Renal pelvis (tissue), 4 donors: Measurements from ENCODE around the gene AMH. TPM values are rescaled to one million over a fixed set of nuclear protein-coding genes. Genes with fewer than 3 reads are reported as not detected.

Experiments
- DNase-seq: peaks from one replicate; pipeline ENCODE4 v3.0.0-alpha.2; 2013
- polyA plus RNA-seq, 3 donors: library from polyadenylated mRNA; unstranded; fragments of 120-200 nt; gene quantifications; one replicate each; pipeline ENCODE4 v1.2.1, GENCODE V29; 2013; ENCODE audit not compliant: insufficient read length in 3 of 3

The AMH gene
- polyA plus RNA-seq, 3 donors, result 0.43 to 3.5 (median 3.2) TPM

DNA sequence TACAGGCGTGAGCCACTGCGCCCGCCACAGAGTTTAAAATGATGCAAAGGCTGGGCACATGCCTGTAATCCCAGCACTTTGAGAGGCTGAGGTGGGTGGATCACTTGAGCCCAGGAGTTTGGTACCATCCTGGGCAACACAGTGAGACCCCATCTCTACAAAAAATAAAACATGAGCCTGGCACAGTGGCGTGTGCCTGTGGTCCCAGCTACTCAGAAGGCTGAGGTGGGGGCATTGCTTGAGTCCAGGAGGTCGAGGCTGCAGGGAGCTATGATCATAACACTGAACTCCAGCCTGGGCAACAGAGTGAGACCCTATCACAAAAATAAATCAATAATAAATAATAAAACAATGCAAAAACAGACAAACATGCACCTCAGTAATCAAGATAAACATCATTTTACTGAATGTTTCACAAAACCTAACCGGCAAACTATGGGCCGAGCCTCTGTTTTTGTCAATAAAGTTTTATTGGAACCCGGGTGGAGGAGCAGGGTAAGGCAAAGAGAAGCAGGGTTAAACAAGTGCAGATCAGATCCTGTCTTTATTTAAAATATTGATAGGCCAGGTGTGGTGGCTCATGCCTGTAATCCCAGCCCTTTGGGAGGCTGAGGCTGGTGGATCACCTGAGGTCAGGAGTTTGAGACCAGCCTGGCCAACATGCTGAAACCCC, 34.8 kb downstream of the AMH start:
- DNase-seq, result no peak

DNA sequence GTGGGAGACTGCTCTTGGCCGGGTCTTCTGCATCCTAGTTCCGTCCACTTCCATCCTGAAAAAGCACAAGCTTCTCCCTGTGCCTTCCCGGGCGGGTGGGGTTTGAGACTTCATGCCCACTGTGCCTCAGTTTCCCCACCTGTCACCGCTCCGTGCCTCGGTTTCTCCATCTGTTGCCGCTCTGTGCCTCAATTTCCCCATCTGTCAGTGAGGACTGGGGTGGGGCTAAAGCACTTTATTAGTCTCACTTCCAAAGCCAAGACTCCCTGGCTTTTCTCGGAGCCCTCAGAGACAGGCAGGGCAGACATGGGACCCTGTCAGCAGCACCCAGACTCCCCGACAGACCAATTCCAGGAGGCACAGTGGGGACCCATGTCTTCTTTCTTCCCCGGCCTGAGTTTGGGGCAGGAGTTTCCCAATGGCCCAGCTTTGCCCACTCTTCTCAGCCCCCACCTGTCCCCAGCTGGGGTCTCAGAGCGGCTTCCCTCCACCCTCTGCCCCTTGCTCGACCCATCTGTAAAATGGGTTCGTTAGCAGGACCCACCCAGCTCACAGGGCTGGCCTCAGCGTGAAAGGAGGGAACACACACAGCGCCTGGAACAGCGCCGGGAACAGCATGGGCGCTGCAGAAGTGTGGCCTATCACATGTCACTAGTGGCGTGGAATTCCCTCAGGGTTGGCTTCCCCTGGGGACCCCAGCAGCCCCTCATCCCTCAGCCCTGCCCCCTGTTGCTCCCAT, 37.4 kb downstream of the AMH start:
- no peak for DNase-seq

DNA sequence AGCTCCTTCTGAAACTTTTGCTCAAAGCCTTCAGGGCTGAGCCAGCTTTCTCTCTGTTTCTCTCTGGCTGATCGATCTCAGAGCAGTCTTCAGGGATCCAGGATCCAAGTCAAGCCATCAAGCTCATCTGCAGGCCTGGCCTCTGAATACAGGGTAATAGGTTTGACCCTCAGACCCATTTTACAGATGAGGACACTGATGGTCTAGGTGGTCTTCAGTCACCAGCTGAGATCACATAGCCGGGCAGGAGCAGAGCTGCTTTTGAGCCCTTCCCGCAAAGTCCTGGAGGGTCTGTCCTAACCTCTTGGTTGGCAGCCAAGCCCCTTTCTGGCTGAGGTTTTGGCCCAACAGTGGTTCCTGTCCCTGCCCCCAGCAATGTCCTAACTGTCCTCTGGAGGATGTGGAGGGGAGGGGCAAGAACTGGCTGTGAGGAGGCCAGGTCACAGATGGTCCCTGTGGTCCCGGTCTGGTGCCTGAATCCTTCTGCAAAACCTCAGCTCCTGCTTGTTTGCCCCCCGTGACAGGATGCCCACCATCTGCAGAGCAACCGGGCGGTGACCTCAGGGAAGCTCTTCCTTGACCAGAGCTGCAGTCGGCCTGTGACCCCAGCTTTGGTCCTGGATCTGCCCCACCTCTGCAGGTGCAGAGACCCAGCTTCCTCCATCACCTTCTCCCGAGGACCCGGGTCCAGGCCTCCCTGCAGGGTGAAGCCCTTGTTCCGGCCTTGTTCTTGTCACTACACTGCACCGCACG, 38.6 kb downstream of the AMH start:
- no peak for DNase-seq

DNA sequence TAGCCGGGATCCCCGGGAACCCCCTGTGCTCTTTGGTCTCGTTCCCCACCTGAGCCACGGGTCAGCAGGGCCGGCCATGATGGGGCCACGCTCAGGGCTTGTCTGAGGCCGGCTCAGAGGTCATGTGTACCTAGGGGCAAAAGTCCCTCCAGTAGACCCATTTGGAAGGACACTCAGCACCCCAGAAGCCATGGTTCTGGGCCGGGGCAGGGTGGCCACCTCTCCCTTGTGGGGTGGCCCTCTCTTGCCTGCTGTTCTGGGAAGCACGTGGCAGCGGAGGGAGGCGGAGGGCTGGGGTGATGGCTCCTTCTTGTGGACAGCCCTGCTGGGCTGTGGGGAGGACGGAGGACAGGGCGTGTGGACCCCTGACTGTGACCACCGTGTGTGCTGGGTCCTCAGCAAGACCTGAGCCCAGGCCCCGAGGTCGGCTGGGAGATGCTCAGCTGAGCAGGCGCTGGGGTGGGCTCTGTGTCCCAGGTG, 39.3 kb downstream of the AMH start:
- DNase-seq, result no peak

DNA sequence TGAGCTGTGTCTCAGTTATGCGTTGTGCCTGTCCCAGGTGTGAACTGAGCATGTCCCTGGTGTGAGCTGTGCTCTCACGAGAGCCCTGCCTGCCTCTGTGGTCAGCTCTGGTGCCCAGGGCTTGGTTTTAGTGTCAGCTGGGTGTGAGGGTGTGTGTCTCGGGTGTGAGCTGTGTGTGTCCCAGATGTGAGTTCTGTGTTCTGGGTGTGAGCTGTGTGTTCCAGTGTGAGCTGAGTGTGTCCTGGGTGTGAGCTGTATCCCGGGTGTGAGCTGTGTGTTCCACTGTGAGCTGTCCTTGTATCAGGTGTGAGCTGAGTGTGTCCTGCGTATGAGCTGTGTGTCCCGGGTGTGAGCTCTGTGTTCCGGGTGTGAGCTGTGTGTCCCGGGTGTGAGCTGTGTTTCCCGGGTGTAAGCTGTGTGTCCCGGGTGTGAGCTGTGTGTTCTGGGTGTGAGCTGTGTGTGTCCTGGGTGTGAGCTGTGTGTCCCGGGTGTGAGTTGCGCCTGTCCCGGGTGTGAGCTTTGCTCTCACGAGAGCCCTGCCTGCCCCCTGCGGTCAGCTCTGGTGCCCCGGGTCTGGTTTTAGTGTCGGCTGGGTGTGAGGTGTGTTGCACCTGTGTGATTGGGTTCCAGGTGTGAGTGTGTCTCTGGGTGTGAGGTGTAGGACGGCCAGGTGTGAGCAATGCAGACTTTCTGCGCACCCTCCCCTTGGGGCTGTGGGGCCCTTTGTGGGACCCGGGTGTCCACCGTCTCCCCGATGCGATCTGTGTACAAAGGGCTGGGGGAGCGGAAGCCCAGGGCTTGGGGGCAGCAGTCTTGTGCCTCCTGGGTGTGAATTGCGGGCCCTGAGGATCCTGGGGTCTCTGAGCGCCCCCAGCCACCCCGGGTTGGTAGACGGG, 39.9 kb downstream of the AMH start:
- DNase-seq, result no peak

DNA sequence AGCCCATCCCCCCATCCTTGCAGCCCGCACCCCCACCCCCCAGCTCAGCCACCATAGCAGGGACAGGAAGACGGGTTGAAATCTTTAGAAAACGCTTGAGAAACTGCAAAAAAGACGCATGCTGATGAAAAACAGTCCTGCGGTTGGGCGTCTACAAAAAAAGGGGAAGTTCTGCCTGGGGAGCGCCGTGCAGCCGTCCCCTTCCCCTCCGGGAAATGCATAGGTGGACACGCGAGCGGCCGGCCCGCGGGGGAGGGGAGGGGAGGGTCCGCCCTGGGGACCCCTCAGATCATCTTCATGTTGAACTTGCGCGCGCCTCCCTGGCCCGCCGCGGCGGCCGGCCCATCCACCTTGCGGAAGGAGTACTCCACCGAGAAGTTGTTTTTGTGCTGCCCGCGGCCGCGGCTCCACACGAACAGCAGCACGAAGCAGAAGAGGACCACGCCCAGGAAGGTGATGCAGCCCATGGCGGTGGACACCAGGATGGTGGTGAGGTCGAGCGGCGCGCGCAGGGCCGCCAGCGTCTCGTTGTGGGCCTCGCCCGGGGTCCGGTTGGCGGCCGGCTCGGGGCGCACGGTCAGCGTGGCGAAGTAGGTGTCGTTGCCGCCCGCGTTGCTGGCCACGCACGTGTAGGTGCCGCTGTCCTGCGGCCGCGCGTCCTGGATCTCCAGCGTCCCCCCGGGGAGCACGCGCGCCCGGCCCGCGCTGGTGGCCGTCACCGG, 40.8 kb downstream of the AMH start:
- no peak for DNase-seq

DNA sequence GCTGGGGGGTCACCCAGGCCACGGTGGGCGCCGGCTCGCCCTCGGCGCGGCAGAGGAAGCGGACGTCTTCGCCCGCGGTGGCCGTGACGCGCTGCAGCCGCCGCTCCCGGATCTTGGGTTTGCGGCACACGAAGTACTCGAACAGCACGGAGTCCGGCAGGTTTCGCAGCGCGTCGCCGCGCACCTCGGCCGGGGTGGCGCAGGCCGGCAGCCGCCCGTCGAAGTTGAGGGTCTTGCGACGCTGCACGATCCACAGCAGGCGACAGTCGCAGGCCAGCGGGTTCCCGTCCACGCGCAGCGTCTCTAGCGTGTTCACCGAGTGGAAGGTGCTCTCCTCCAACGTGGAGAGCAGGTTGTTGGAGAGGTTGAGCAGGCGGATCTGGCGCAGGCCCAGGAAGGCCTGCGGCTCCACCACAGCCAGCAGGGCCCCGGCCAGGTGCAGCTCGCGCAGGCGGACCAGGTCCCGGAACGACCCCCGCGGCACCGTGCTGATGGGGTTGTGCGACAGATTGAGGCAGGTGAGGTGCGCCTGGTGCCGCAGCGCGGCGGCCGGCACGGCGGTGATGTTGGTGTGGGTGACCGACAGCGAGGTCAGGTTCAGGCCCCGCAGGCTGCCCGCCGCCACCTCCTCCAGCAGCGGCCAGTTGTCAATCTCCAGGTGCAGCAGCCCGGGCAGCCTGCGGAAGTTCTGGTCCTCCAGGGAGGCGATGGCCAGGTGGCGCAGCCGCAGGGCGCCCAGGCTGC, 41.5 kb downstream of the AMH start:
- DNase-seq, result no peak

DNA sequence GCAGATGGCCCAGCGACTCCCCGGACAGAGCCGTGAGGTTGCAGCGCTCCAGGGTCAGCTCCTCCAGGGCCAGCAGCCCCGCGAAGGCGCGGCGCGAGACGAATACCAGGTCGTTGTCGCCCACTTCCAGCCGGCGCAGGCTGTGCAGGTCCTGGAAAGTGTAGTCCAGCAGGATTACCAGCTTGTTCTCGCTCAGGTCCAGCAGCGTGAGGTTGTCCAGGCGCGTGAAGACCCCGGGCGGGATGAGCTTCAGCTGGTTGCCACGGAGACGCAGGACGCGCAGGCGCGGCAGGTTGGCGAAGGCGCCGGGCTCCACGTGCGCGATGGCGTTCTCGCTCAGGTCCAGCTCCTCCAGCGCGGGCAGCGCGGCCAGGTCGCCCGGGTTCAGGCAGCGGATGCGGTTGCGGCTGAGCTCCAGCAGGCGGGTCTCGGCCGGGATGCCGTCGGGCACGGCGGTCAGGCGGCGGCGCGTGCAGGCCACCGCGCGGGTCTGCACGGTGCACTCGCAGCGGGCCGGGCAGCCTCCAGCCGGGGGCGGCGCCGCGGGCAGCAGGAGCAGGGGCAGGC, 42.1 kb downstream of the AMH start:
- no peak for DNase-seq

DNA sequence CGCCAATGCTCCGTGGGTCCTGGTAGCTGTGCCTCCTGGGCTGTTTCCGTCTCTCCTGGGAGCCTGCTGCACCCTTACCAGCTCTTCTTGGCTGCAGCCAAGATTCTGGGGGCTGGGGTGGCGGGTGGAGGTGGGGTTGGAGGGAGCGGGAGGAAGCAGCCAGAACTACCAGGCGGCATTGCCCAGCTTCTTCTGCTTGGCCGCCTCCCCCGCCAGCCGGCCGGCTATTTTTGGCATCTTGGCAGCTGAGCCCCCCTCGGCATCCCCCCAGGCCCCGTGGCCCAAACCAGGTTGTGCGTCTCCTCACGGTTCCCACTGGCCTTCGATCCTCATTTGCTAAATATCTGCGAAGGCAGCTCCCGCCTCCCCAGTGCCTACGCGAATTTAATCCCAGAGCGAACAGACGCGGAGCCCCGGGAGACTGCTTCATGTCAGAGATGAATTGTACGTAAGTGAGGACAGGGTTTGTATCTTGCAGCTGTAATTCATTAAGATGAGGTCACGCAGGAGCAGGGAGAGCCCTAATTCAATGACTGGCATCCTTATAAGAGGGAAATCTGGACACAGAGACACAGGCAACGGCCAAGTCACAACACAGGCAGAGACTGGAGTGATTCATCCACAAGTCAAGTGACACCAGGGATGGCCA, 45.7 kb downstream of the AMH start:
- DNase-seq, result no peak

DNA sequence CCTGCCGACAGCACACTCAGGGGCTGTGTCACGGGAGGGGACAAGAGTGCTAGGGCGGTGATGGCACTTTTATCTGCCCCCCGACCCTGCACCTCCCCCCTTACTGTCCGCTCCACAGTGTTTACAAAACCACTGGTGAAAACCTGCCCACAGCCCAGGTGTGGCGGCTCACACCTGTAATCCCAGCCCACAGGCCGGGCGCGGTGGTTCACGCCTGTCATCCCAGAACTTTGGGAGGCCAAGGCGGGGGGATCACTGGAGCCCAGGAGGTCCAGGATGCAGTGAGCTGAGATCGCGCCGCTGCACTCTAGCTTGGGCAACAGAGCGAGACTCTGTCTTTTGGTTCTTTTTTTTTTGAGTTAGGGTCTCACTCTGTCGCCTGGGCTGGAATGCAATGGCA, 47.0 kb downstream of the AMH start:
- no peak for DNase-seq

DNA sequence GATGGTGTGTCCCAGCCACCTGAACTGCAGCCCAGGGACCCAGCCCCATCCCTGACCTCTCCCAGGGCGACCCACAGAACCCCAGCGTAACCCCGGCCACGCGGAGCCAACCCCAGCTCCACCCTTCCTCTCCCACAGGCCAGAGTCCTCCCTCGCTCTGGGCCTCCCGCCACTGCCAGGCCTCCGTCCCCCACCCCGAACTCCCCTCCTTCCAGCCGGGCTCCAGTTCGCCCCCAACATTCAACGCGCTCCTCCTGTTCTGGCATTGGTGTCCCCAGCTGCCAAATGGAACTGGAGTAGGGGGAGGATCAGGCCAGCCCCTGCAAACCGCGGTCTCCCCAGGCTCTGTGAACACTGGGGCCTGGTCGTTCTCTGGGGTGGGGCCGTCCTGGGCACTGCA, 51.4 kb downstream of the AMH start:
- DNase-seq, result no peak

Other genes with a start within 250 kb of the AMH start
- 100 to 1,000 TPM; 114 to 138 (median 114) TPM for gene BTBD2, start 233.6 kb upstream of the AMH start, polyA plus RNA-seq
- gene MKNK2, start 198.1 kb upstream of the AMH start, polyA plus RNA-seq, result 10 to 100 TPM; 74.4 to 82.8 (median 81.0) TPM
- gene MOB3A, start 153.0 kb upstream of the AMH start, polyA plus RNA-seq, result 10 to 100 TPM; 25.1 to 29.1 (median 26.6) TPM
- 1 to 10 TPM; 6.4 to 8.9 (median 7.5) TPM for gene IZUMO4, start 152.4 kb upstream of the AMH start, polyA plus RNA-seq
- 100 to 1,000 TPM; 116 to 131 (median 130) TPM for gene AP3D1, start 97.8 kb upstream of the AMH start, polyA plus RNA-seq
- gene DOT1L, start 85.4 kb upstream of the AMH start, polyA plus RNA-seq, result 10 to 100 TPM; 27.4 to 38.3 (median 36.8) TPM
- 10 to 100 TPM; 73.7 to 92.1 (median 85.6) TPM for gene PLEKHJ1, start 13.0 kb upstream of the AMH start, polyA plus RNA-seq
- 10 to 100 TPM; 78.4 to 99.8 (median 85.6) TPM for gene SF3A2, start 12.5 kb upstream of the AMH start, polyA plus RNA-seq
- gene JSRP1, start 7.1 kb downstream of the AMH start, polyA plus RNA-seq, result under 1 TPM; 0.52 to 0.68 (median 0.67) TPM
- gene PEAK3, start 32.9 kb downstream of the AMH start, polyA plus RNA-seq, result under 1 TPM; 0.04 to 0.12 (median 0.09) TPM
- under 1 TPM in 1 of 3 donors, not detected in 2; 0.09 TPM for gene LINGO3, start 58.8 kb downstream of the AMH start, polyA plus RNA-seq
- gene LSM7, start 79.3 kb downstream of the AMH start, polyA plus RNA-seq, result 100 to 1,000 TPM; 107 to 121 (median 114) TPM
- 100 to 1,000 TPM in 2 of 3 donors, 10 to 100 TPM in 1; 78.5 to 136 (median 105) TPM for gene SPPL2B, start 79.4 kb downstream of the AMH start, polyA plus RNA-seq
- 1 to 10 TPM in 2 of 3 donors, under 1 TPM in 1; 0.27 to 1.3 (median 1.1) TPM for gene TMPRSS9, start 110.9 kb downstream of the AMH start, polyA plus RNA-seq
- 100 to 1,000 TPM in 2 of 3 donors, 10 to 100 TPM in 1; 93.3 to 117 (median 107) TPM for gene TIMM13, start 178.3 kb downstream of the AMH start, polyA plus RNA-seq
- gene LMNB2, start 207.6 kb downstream of the AMH start, polyA plus RNA-seq, result 10 to 100 TPM; 63.8 to 97.0 (median 83.4) TPM
- 10 to 100 TPM in 2 of 3 donors, 1 to 10 TPM in 1; 9.9 to 10.5 (median 10.1) TPM for gene GADD45B, start 226.8 kb downstream of the AMH start, polyA plus RNA-seq